KMS-11 (cell line): Measurements from ENCODE around the gene LMTK2.

Experiments
- H2AFZ ChIP-seq: fragments of 200-600 bp; sonication (generic); 2 replicates; pipeline ENCODE4 v1.6.1; 2016; ENCODE audit warnings: antibody characterized with exemption, mixed run types, low read depth
- H3K27ac ChIP-seq: fragments of 200-600 bp; sonication (generic); 2 replicates; pipeline ENCODE4 v1.6.1; 2016; ENCODE audit warnings: mild to moderate bottlenecking, mixed run types
- H3K27me3 ChIP-seq: fragments of 200-600 bp; sonication (generic); 2 replicates; pipeline ENCODE4 v1.6.1; 2017; ENCODE audit warnings: mild to moderate bottlenecking, low read depth, mixed run types, moderate library complexity; ENCODE audit not compliant: insufficient read depth
- H3K36me3 ChIP-seq: fragments of 200-600 bp; sonication (generic); 2 replicates; pipeline ENCODE4 v1.6.1; 2017; ENCODE audit warnings: mild to moderate bottlenecking, mixed run types; ENCODE audit not compliant: insufficient read depth
- H3K4me1 ChIP-seq: fragments of 200-600 bp; sonication (generic); 2 replicates; pipeline ENCODE4 v1.6.1; 2016; ENCODE audit warnings: mild to moderate bottlenecking, low read depth, mixed run types; ENCODE audit not compliant: poor library complexity, severe bottlenecking
- H3K4me2 ChIP-seq: fragments of 200-600 bp; sonication (generic); 2 replicates; pipeline ENCODE4 v1.7.0; 2016; ENCODE audit warnings: mild to moderate bottlenecking, mixed run types
- H3K4me3 ChIP-seq: fragments of 200-600 bp; sonication (generic); IDR thresholded peaks from 2 replicates; pipeline ENCODE4 v1.6.1; 2017; ENCODE audit warnings: low read depth, low read length, mixed read lengths; ENCODE audit not compliant: insufficient read depth
- H3K79me2 ChIP-seq: fragments of 200-600 bp; sonication (generic); 2 replicates; pipeline ENCODE4 v1.6.1; 2016; ENCODE audit warnings: low read depth, mixed run types; ENCODE audit not compliant: insufficient read depth
- H3K9ac ChIP-seq: fragments of 200-600 bp; sonication (generic); 2 replicates; pipeline ENCODE4 v1.6.1; 2016; ENCODE audit warnings: mild to moderate bottlenecking, mixed run types
- H4K20me1 ChIP-seq: fragments of 200-600 bp; sonication (generic); 2 replicates; pipeline ENCODE4 v1.6.1; 2016; ENCODE audit warnings: mild to moderate bottlenecking, mixed run types; ENCODE audit not compliant: insufficient read depth
- TF ChIP-seq, protein P1 (sequence below): fragments of 200-600 bp; sonication (generic); conservative IDR thresholded peaks from 2 replicates; pipeline ENCODE4 v1.6.1; 2017; ENCODE audit warnings: low read depth, mild to moderate bottlenecking, antibody characterized with exemption, low read length, moderate library complexity, mixed read lengths

LMTK2 gene

GRCh38 chr7:98077762-98078161 is 28.9 kb upstream of the LMTK2 start:
- Histone ChIP-seq H3K36me3 (no peaks in the 10 kb centered on the region), H3K4me1 (peaks cover 29% of the 10 kb centered on the region), H2AFZ (peak overlapping the region; percentile 27; the same call in 1 of the 2 replicates)

GRCh38 chr7:98078197-98078870 is 28.3 kb upstream of the LMTK2 start:
- no peaks in the 10 kb centered on the region for H3K79me2 ChIP-seq
- H3K4me3 ChIP-seq: no peak overlapping the region
- H3K4me2 ChIP-seq: peak overlapping the region; percentile 46; the same call in 1 of the 2 replicates
- H3K27me3 ChIP-seq: no peaks in the 10 kb centered on the region
- no peaks in the 10 kb centered on the region for H4K20me1 ChIP-seq
- H3K27ac ChIP-seq: peak overlapping the region; percentile 6; the same call in 1 of the 2 replicates
- TF ChIP-seq, protein P1, sequence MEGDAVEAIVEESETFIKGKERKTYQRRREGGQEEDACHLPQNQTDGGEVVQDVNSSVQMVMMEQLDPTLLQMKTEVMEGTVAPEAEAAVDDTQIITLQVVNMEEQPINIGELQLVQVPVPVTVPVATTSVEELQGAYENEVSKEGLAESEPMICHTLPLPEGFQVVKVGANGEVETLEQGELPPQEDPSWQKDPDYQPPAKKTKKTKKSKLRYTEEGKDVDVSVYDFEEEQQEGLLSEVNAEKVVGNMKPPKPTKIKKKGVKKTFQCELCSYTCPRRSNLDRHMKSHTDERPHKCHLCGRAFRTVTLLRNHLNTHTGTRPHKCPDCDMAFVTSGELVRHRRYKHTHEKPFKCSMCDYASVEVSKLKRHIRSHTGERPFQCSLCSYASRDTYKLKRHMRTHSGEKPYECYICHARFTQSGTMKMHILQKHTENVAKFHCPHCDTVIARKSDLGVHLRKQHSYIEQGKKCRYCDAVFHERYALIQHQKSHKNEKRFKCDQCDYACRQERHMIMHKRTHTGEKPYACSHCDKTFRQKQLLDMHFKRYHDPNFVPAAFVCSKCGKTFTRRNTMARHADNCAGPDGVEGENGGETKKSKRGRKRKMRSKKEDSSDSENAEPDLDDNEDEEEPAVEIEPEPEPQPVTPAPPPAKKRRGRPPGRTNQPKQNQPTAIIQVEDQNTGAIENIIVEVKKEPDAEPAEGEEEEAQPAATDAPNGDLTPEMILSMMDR: no peak
- H3K36me3 ChIP-seq: no peaks in the 10 kb centered on the region
- no peak overlapping the region for H3K9ac ChIP-seq
- H3K4me1 ChIP-seq: peaks cover 31% of the 10 kb centered on the region
- peak overlapping the region; percentile 27; the same call in 1 of the 2 replicates for H2AFZ ChIP-seq

More at GRCh38 chr7:98077762-98078161, 28.9 kb upstream of the LMTK2 start:
- Histone ChIP-seq H3K27me3 (no peaks in the 10 kb centered on the region), H3K27ac (peak overlapping the region; percentile 6; the same call in 1 of the 2 replicates), H3K4me2 (peak overlapping the region; percentile 46; the same call in 1 of the 2 replicates), H3K4me3 (no peak overlapping the region), H3K9ac (no peak overlapping the region), H3K79me2 (no peaks in the 10 kb centered on the region), H4K20me1 (no peaks in the 10 kb centered on the region)
- TF ChIP-seq, protein P1: no peak

- no peaks in the 10 kb centered on the region for H4K20me1 ChIP-seq
- peaks cover 41% of the 10 kb centered on the region for H3K4me1 ChIP-seq
- H3K79me2 ChIP-seq: no peaks in the 10 kb centered on the region
- H2AFZ ChIP-seq: no peak overlapping the region
- no peaks in the 10 kb centered on the region for H3K36me3 ChIP-seq
- no peaks in the 10 kb centered on the region for H3K27me3 ChIP-seq
- no peak overlapping the region for H3K9ac ChIP-seq
- TF ChIP-seq, protein P1: no peak
- no peak overlapping the region for H3K4me2 ChIP-seq
- H3K4me3 ChIP-seq: no peak overlapping the region
- H3K27ac ChIP-seq: no peak overlapping the region
Measured at GRCh38 chr7:98079891-98080648, 26.6 kb upstream of the LMTK2 start.

GRCh38 chr7:98081319-98081718 is 25.3 kb upstream of the LMTK2 start:
- no peaks in the 10 kb centered on the region for H4K20me1 ChIP-seq
- no peak overlapping the region for H3K4me2 ChIP-seq
- TF ChIP-seq, protein P1: no peak

More at GRCh38 chr7:98081319-98081718, 25.3 kb upstream of the LMTK2 start:
- H3K79me2 ChIP-seq: no peaks in the 10 kb centered on the region
- H3K27ac ChIP-seq: no peak overlapping the region
- no peaks in the 10 kb centered on the region for H3K27me3 ChIP-seq
- peaks cover 41% of the 10 kb centered on the region for H3K4me1 ChIP-seq
- no peak overlapping the region for H3K4me3 ChIP-seq
- H2AFZ ChIP-seq: no peak overlapping the region
- H3K36me3 ChIP-seq: no peaks in the 10 kb centered on the region
- H3K9ac ChIP-seq: no peak overlapping the region
